KMS-11 (cell line): ENCODE measurements around the gene TRIO.

Experiments
- H2AFZ ChIP-seq: fragments of 200-600 bp; sonication (generic); 2 replicates; pipeline ENCODE4 v1.6.1; 2016; ENCODE audit warnings: antibody characterized with exemption, mixed run types, low read depth
- H3K27ac ChIP-seq: fragments of 200-600 bp; sonication (generic); 2 replicates; pipeline ENCODE4 v1.6.1; 2016; ENCODE audit warnings: mild to moderate bottlenecking, mixed run types
- H3K27me3 ChIP-seq: fragments of 200-600 bp; sonication (generic); 2 replicates; pipeline ENCODE4 v1.6.1; 2017; ENCODE audit warnings: mild to moderate bottlenecking, low read depth, mixed run types, moderate library complexity; ENCODE audit not compliant: insufficient read depth
- H3K36me3 ChIP-seq: fragments of 200-600 bp; sonication (generic); 2 replicates; pipeline ENCODE4 v1.6.1; 2017; ENCODE audit warnings: mild to moderate bottlenecking, mixed run types; ENCODE audit not compliant: insufficient read depth
- H3K4me1 ChIP-seq: fragments of 200-600 bp; sonication (generic); 2 replicates; pipeline ENCODE4 v1.6.1; 2016; ENCODE audit warnings: mild to moderate bottlenecking, low read depth, mixed run types; ENCODE audit not compliant: poor library complexity, severe bottlenecking
- H3K4me2 ChIP-seq: fragments of 200-600 bp; sonication (generic); 2 replicates; pipeline ENCODE4 v1.7.0; 2016; ENCODE audit warnings: mild to moderate bottlenecking, mixed run types
- H3K4me3 ChIP-seq: fragments of 200-600 bp; sonication (generic); IDR thresholded peaks from 2 replicates; pipeline ENCODE4 v1.6.1; 2017; ENCODE audit warnings: low read depth, low read length, mixed read lengths; ENCODE audit not compliant: insufficient read depth
- H3K79me2 ChIP-seq: fragments of 200-600 bp; sonication (generic); 2 replicates; pipeline ENCODE4 v1.6.1; 2016; ENCODE audit warnings: low read depth, mixed run types; ENCODE audit not compliant: insufficient read depth
- H3K9ac ChIP-seq: fragments of 200-600 bp; sonication (generic); 2 replicates; pipeline ENCODE4 v1.6.1; 2016; ENCODE audit warnings: mild to moderate bottlenecking, mixed run types
- H4K20me1 ChIP-seq: fragments of 200-600 bp; sonication (generic); 2 replicates; pipeline ENCODE4 v1.6.1; 2016; ENCODE audit warnings: mild to moderate bottlenecking, mixed run types; ENCODE audit not compliant: insufficient read depth
- CTCF ChIP-seq: fragments of 200-600 bp; sonication (generic); conservative IDR thresholded peaks from 2 replicates; pipeline ENCODE4 v1.6.1; 2017; ENCODE audit warnings: low read depth, mild to moderate bottlenecking, antibody characterized with exemption, low read length, moderate library complexity, mixed read lengths

TRIO gene

GRCh38 chr5:14512574-14512973, 369.4 kb downstream of the TRIO start:
- no peak overlapping the region for H3K9ac ChIP-seq
- no peak overlapping the region for H2AFZ ChIP-seq
- H3K27ac ChIP-seq = no peak overlapping the region
- H3K4me3 ChIP-seq = no peak overlapping the region
- no peaks in the 10 kb centered on the region for H3K4me1 ChIP-seq
- H3K27me3 ChIP-seq = no peaks in the 10 kb centered on the region
- no peak for TF ChIP-seq CTCF
- H4K20me1 ChIP-seq = no peaks in the 10 kb centered on the region
- H3K4me2 ChIP-seq = no peak overlapping the region
- H3K79me2 ChIP-seq = no peaks in the 10 kb centered on the region
- no peaks in the 10 kb centered on the region for H3K36me3 ChIP-seq

- Histone ChIP-seq H2AFZ (no peak overlapping the region), H3K4me2 (no peak overlapping the region)
These were observed 370.1 kb downstream of the TRIO start for GRCh38 chr5:14513266-14513665.

GRCh38 chr5:14516901-14517300, 373.8 kb downstream of the TRIO start:
- Histone ChIP-seq H3K9ac (no peak overlapping the region), H3K4me1 (no peaks in the 10 kb centered on the region), H3K4me3 (no peak overlapping the region), H4K20me1 (no peaks in the 10 kb centered on the region), H3K27me3 (no peaks in the 10 kb centered on the region), H3K4me2 (no peak overlapping the region), H3K36me3 (no peaks in the 10 kb centered on the region), H2AFZ (no peak overlapping the region), H3K79me2 (no peaks in the 10 kb centered on the region), H3K27ac (no peak overlapping the region)
- no peak for TF ChIP-seq CTCF

More at GRCh38 chr5:14513266-14513665, 370.1 kb downstream of the TRIO start:
- no peaks in the 10 kb centered on the region for H3K4me1 ChIP-seq
- no peak overlapping the region for H3K4me3 ChIP-seq
- H3K27ac ChIP-seq = no peak overlapping the region
- no peaks in the 10 kb centered on the region for H3K79me2 ChIP-seq
- no peaks in the 10 kb centered on the region for H3K36me3 ChIP-seq
- TF ChIP-seq CTCF = no peak
- no peak overlapping the region for H3K9ac ChIP-seq
- no peaks in the 10 kb centered on the region for H4K20me1 ChIP-seq
- H3K27me3 ChIP-seq = no peaks in the 10 kb centered on the region

GRCh38 chr5:14518638-14519037, 375.5 kb downstream of the TRIO start:
- Histone ChIP-seq H3K9ac (no peak overlapping the region), H3K27ac (no peak overlapping the region), H3K27me3 (no peaks in the 10 kb centered on the region), H3K4me3 (no peak overlapping the region), H3K4me2 (no peak overlapping the region), H4K20me1 (no peaks in the 10 kb centered on the region), H3K36me3 (no peaks in the 10 kb centered on the region), H3K4me1 (no peaks in the 10 kb centered on the region), H3K79me2 (no peaks in the 10 kb centered on the region), H2AFZ (no peak overlapping the region)
- TF ChIP-seq CTCF = no peak
